PC-3 (cell line): Measurements from ENCODE around the gene HERC5. TPM values are rescaled to one million over a fixed set of nuclear protein-coding genes. Genes with fewer than 3 reads are reported as not detected.

ENCODE experiments used
- ATAC-seq: fragments of 200-7000 bp; cut with Tn5 transposase; 2 replicates; pipeline ENCODE4 v1.9.1; 2020; ENCODE audit warnings: mild to moderate bottlenecking, moderate library complexity
- BruUV-seq: library from RNA; stranded (reverse); fragments of 400-500 nt; replicated peaks from 2 replicates; lab custom pipeline; 2021; lab: Mats Ljungman, UMichigan
- CTCF ChIA-PET: fragments of 300-600 bp; sonication (Branson Sonifier 250); formaldehyde crosslinking; loops from one replicate; lab custom pipeline; 2022; ENCODE audit warnings: antibody characterized with exemption; lab: Charles Lee
- POLR2A ChIA-PET: fragments of 300-600 bp; sonication (Branson Sonifier 250); formaldehyde crosslinking; loops from one replicate; lab custom pipeline; 2022; ENCODE audit warnings: antibody characterized with exemption; ENCODE audit not compliant: unreplicated experiment; lab: Charles Lee
- DNase-seq: peaks from one replicate; pipeline ENCODE4 v3.0.0-alpha.2; 2015
- H2AFZ ChIP-seq: fragments of 300-600 bp; sonication (generic); 2 replicates; pipeline ENCODE4 v1.6.0; 2016; ENCODE audit warnings: antibody characterized with exemption, low read length
- H3F3A ChIP-seq: fragments of 300-600 bp; sonication (generic); one replicate; pipeline ENCODE4 v1.6.0; 2017; ENCODE audit warnings: antibody characterized with exemption, low read length, control low read depth, mild to moderate bottlenecking; ENCODE audit not compliant: unreplicated experiment
- H3K27ac ChIP-seq: fragments of 300-600 bp; sonication (generic); 2 replicates; pipeline ENCODE4 v1.5.1; 2016; ENCODE audit warnings: mild to moderate bottlenecking, low read length
- H3K27me3 ChIP-seq: fragments of 300-600 bp; sonication (generic); 2 replicates; pipeline ENCODE4 v1.6.1; 2016; ENCODE audit warnings: low read length, mixed read lengths
- H3K36me3 ChIP-seq: fragments of 300-600 bp; sonication (generic); 2 replicates; pipeline ENCODE4 v1.6.1; 2016; ENCODE audit warnings: low read depth, mixed run types, low read length, mixed read lengths
- H3K4me1 ChIP-seq: fragments of 300-600 bp; sonication (generic); 2 replicates; pipeline ENCODE4 v1.5.1; 2016; ENCODE audit warnings: low read length; ENCODE audit not compliant: insufficient read depth
- H3K4me2 ChIP-seq: fragments of 300-600 bp; sonication (generic); 2 replicates; pipeline ENCODE4 v1.6.0; 2016; ENCODE audit warnings: low read length
- H3K4me3 ChIP-seq: fragments of 300-600 bp; sonication (generic); 2 replicates; pipeline ENCODE4 v1.5.1; 2016; ENCODE audit warnings: mild to moderate bottlenecking, low read length, mixed read lengths
- H3K79me2 ChIP-seq: fragments of 300-600 bp; sonication (generic); 2 replicates; pipeline ENCODE4 v1.6.1; 2017; ENCODE audit warnings: low read length, mixed read lengths
- H3K9ac ChIP-seq: fragments of 300-600 bp; sonication (generic); 2 replicates; pipeline ENCODE4 v1.6.0; 2016; ENCODE audit warnings: mild to moderate bottlenecking, low read length
- H3K9me2 ChIP-seq: fragments of 300-600 bp; sonication (generic); replicated peaks from 2 replicates; pipeline ENCODE4 v1.6.1; 2016; ENCODE audit warnings: mixed run types, low read length, mixed read lengths
- H3K9me3 ChIP-seq: fragments of 300-600 bp; sonication (generic); 2 replicates; pipeline ENCODE4 v1.6.1; 2016; ENCODE audit warnings: low read length, mixed read lengths
- H4K20me1 ChIP-seq: fragments of 300-600 bp; sonication (generic); 2 replicates; pipeline ENCODE4 v1.6.1; 2016; ENCODE audit warnings: low read length, mixed read lengths
- CTCF ChIP-seq: fragments of 300-600 bp; sonication (generic); conservative IDR thresholded peaks from 2 replicates; pipeline ENCODE4 v1.5.1; 2017; ENCODE audit warnings: antibody characterized with exemption, low read depth, mild to moderate bottlenecking, low read length
- EZH2 ChIP-seq: fragments of 300-600 bp; sonication (generic); IDR thresholded peaks from one replicate; pipeline ENCODE4 v1.6.1; 2017; ENCODE audit warnings: antibody characterized with exemption, mild to moderate bottlenecking, low read length; ENCODE audit not compliant: unreplicated experiment
- EZH2phosphoT487 ChIP-seq: fragments of 300-600 bp; sonication (generic); IDR thresholded peaks from 2 replicates; pipeline ENCODE4 v1.6.1; 2018; ENCODE audit warnings: mild to moderate bottlenecking, antibody characterized with exemption, low read length, borderline replicate concordance
- intact Hi-C: fragments of 100-400 bp; cut with micrococcal nuclease; formaldehyde crosslinking; loops from 2 replicates; pipeline ENCODE4 v1.9.0; 2023
- total RNA-seq: library from RNA; depleted of rRNA; stranded (reverse); fragments of >200 nt; gene quantifications from 2 replicates; pipeline ENCODE4 v1.2.3, GENCODE V29; 2014

HERC5 gene
- total RNA-seq, 1 experiment from 2014 or later = 2.6 TPM

GRCh38 chr4:88452912-88453311 lies 4.0 kb upstream of the HERC5 start:
- Histone ChIP-seq H3K4me3 (no peak overlapping the region), H3K9me3 (no peaks in the 10 kb centered on the region), H3K9me2 (no peaks in the 10 kb centered on the region), H3K4me1 (no peaks in the 10 kb centered on the region), H3K79me2 (no peaks in the 10 kb centered on the region), H2AFZ (no peak overlapping the region), H3K27ac (no peak overlapping the region), H3K27me3 (no peaks in the 10 kb centered on the region), H3K9ac (no peak overlapping the region), H3F3A (no peaks in the 10 kb centered on the region), H3K36me3 (no peaks in the 10 kb centered on the region), H4K20me1 (no peaks in the 10 kb centered on the region), H3K4me2 (no peak overlapping the region)
- ChIA-PET CTCF (no interaction called here), POLR2A (no interaction called here)
- TF ChIP-seq EZH2 = no peak
- no peak for TF ChIP-seq CTCF
- TF ChIP-seq EZH2phosphoT487 = no peak
- intact Hi-C loops = no loop called here
- DNase-seq (no peak), ATAC-seq (no peak)
- no TSS peak for BruUV-seq

- H3K27ac ChIP-seq = no peak overlapping the region
- H3K4me2 ChIP-seq = peak overlapping the region; percentile 81
- H2AFZ ChIP-seq = peak overlapping the region; percentile 82
- H4K20me1 ChIP-seq = no peaks in the 10 kb centered on the region
- DNase-seq (peak; percentile 21), ATAC-seq (peak; percentile 56)
- H3K79me2 ChIP-seq = no peaks in the 10 kb centered on the region
- no peaks in the 10 kb centered on the region for H3K36me3 ChIP-seq
- no TSS peak for BruUV-seq
- H3K9ac ChIP-seq = no peak overlapping the region
- H3K9me3 ChIP-seq = no peaks in the 10 kb centered on the region
- ChIA-PET CTCF (interaction anchor here (1.2 kb wide), 2 partner anchors 58 to 238 kb away, joined by 3 to 6 read pairs; no protein-coding TSS in a partner anchor), POLR2A (no interaction called here)
- no peaks in the 10 kb centered on the region for H3K27me3 ChIP-seq
- peak overlapping the region; percentile 69 for H3K4me3 ChIP-seq
- H3K9me2 ChIP-seq = no peaks in the 10 kb centered on the region
- intact Hi-C loops = loop anchor here (2.0 kb wide), 2 partner anchors 57 to 79 kb away; partner anchors contain the start of gene HERC6
- H3F3A ChIP-seq = no peaks in the 10 kb centered on the region
- TF ChIP-seq EZH2 (no peak), CTCF (no peak), EZH2phosphoT487 (no peak)
- H3K4me1 ChIP-seq = no peaks in the 10 kb centered on the region
These were observed 586 bp downstream of the HERC5 start for GRCh38 chr4:88457307-88458103.
